LNCaP clone FGC (cell line): ENCODE measurements around the gene TMEM51.

Experiments
- DNase-seq: peaks from one replicate; pipeline ENCODE4 v3.0.0-alpha.2; 2011; ENCODE audit warnings: low read depth
- H3K4me3 ChIP-seq: 2 replicates; pipeline ENCODE4 v1.5.1; 2011; ENCODE audit warnings: mild to moderate bottlenecking, low read depth, low read length, control low read depth
- TF ChIP-seq, protein P1 (sequence below): IDR thresholded peaks from 2 replicates; pipeline ENCODE4 v1.5.1; 2012; ENCODE audit warnings: mild to moderate bottlenecking; ENCODE audit not compliant: control insufficient read depth, insufficient read depth; ENCODE audit errors: extremely low read depth

TMEM51 gene

DNA sequence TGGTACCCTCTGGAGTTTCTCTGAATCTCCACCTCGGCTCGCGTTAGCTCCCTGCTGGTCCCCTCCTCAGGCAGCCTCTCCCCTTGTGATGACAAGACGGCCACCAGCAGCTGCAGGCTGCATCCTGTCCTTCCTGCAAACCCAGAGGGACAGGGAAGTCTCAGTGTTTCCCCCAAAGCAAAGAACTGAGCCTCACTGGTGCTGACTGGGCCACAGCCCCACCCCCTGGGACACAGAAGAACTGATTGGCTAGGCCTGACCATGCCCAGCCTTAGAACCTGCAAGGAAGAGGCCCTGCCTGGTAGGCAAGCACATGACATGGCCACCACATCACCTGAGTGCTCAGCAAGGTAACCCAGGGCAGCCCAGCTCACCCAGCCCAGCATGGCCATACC is 34.6 kb downstream of the TMEM51 start:
- TF ChIP-seq, protein P1, sequence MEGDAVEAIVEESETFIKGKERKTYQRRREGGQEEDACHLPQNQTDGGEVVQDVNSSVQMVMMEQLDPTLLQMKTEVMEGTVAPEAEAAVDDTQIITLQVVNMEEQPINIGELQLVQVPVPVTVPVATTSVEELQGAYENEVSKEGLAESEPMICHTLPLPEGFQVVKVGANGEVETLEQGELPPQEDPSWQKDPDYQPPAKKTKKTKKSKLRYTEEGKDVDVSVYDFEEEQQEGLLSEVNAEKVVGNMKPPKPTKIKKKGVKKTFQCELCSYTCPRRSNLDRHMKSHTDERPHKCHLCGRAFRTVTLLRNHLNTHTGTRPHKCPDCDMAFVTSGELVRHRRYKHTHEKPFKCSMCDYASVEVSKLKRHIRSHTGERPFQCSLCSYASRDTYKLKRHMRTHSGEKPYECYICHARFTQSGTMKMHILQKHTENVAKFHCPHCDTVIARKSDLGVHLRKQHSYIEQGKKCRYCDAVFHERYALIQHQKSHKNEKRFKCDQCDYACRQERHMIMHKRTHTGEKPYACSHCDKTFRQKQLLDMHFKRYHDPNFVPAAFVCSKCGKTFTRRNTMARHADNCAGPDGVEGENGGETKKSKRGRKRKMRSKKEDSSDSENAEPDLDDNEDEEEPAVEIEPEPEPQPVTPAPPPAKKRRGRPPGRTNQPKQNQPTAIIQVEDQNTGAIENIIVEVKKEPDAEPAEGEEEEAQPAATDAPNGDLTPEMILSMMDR: no peak
- no peak for DNase-seq
- no peak overlapping the region for H3K4me3 ChIP-seq

DNA sequence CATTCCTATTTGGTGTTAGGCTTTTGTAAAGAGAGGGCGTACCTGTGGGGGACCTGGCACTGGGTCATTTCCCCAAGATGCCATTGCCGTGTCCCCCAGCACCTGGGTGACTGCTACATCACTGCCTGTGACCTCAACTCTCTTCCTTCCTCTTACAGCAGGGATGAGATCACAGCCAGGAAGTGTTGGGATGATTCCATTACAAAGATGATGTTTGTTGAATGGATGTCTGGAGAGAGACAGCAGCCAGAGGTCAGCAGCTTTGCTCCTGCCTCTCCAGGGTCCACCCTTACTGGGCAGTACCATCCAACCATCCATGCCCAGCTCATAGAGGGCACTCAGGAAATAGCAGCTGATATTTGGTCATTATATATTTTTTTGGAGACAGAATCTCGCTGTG is 35.1 kb downstream of the TMEM51 start:
- DNase-seq: no peak
- TF ChIP-seq, protein P1: no peak
- H3K4me3 ChIP-seq: no peak overlapping the region

DNA sequence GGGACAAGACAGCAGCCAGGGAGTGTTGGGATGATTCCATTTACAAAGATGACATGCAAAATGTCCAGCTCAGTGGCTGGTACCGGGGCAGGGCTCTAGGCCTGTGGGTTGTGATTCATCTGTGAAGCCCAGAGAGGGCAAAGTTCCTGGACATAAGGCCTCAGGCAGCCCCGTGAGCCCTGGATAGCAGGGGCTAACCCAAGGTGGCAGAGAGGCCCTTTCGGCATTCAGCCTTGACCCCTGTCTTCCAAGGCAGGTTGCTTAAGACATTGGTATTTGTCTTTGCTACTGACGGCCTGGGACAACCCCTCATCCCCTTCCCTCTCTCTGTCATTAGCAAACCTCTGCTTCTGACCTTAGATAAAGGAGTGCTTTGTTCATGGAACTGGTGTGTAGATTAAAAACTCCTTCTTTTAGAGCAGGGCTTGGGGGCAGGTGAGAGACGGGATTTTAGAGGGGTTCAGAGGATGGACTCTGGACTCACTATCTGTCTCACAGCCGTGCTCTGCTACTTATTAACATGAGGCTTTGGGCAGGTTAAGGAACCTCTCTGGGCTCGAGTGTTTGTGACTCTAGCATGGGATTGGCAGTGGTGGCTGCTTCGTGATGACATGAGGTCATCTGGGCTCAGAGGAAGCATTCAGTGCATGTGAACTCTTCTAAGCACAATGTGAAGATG is 36.3 kb downstream of the TMEM51 start:
- TF ChIP-seq, protein P1: no peak
- no peak overlapping the region for H3K4me3 ChIP-seq
- DNase-seq: no peak

DNA sequence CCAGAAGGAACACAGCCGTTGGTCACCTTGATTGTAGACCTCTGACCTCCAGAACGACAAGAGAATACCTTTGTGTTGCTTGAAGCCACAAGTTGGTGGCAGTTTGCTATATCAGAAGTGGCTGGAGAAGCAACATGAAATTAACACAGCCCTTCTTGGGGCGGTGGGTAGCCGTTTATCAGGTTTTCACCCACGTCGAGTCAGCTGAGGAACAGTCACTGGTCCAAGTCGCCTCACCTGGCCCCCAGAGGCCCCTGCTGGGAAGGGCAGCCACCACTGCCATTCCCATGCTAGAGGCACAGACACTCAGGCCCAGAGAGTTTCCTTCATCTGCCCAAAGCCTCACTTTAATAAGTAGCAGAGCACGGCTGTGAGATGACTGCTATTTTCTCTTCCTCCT is 37.7 kb downstream of the TMEM51 start:
- no peak overlapping the region for H3K4me3 ChIP-seq
- TF ChIP-seq, protein P1: no peak
- DNase-seq: no peak

DNA sequence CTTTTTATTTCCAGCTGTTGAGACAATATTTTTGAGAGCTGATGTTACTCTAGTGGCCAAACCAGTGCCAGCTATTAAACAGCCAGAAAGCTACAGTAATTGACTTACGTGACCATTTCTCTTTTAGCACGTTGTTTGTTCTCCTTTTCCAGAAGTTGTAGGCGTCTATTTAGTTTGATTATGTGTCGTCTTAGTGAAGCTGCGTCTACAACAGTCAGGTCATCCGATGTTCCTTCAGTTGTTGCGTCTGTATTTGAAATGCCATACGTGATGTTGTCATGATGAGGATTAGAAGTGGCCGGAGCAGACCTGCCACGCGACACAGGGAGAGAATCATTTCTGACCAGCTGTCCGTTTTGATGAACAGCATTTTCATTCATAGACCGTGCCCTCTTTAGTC is 38.2 kb downstream of the TMEM51 start:
- no peak overlapping the region for H3K4me3 ChIP-seq
- DNase-seq: no peak
- TF ChIP-seq, protein P1: no peak

DNA sequence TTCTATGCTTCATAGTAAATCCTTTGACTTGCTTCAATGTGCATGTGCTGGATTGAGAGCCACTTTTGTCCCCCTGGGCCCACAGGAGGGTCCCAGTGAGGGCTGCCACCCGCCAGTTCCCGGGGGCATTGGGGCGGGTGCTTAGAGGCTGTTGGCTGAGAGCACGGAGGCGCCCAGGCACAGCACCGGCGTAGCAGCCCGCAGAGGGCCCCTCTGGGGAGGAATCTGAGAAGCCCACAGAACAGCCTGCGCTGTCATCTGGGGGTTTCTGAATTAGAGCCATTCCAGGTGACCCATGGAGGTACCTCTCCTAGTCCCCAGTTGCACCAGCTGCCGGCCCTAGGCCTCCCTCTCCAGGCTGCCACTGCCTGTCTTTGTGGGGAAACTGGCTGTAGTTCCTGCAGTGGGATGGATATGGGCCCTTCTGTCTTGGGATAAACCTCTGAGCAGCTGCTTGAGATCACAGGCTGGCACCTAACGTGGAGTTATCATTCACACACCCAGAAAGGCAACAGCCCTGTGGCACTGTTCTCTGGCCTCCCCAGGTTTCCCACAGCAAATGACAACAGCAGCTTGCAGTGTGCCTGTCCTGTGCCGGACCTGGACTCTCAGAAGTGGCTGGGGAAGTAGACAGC is 39.5 kb downstream of the TMEM51 start:
- no peak for DNase-seq
- TF ChIP-seq, protein P1: no peak
- no peak overlapping the region for H3K4me3 ChIP-seq
